Gastroesophageal sphincter (tissue), 3 donors: Measurements from ENCODE around the gene SORCS1.

Source experiments
- POLR2A ChIP-seq, 2 donors: fragments of 450-650 bp; IDR thresholded peaks; one replicate each; pipeline ENCODE4 v1.6.1; 2017; ENCODE audit warnings: antibody characterized with exemption in 2 of 2, mild to moderate bottlenecking in 2 of 2, moderate library complexity in 1 of 2
- POLR2AphosphoS5 ChIP-seq: sonication (generic); formaldehyde crosslinking; IDR thresholded peaks from one replicate; pipeline ENCODE4 v1.6.1; 2017; ENCODE audit warnings: antibody characterized with exemption
- TF ChIP-seq, protein P1 (sequence below), 4 experiments: fragments of 200-600 bp in 2 of 4; fragments of 450-650 bp in 2 of 4; sonication (generic) in 1 of 4; IDR thresholded peaks; one replicate each; pipeline ENCODE4 v1.5.1; 2017 to 2019; ENCODE audit warnings: antibody characterized with exemption in 4 of 4, mild to moderate bottlenecking in 2 of 4, moderate library complexity in 2 of 4

DNA sequence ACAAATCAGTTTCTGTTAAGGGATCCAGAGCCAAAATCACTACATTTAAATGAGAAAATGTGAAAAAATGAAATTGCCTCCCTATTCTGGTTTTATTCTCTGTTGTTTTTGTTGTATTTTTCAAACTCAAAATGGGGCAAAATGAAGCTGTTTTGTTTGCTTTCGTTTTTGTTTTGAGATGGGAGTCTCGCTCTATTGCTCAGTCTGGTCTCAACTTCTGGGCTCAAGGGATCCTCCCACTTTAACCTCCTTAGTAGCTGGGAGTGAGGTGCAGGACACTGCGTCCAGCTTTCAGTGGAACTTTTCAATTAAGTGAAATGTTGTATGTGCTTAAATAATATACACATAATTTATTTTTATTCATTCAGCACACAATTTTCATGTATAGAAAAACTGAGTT, 205.0 kb downstream of the SORCS1 start:
- TF ChIP-seq, protein P1, sequence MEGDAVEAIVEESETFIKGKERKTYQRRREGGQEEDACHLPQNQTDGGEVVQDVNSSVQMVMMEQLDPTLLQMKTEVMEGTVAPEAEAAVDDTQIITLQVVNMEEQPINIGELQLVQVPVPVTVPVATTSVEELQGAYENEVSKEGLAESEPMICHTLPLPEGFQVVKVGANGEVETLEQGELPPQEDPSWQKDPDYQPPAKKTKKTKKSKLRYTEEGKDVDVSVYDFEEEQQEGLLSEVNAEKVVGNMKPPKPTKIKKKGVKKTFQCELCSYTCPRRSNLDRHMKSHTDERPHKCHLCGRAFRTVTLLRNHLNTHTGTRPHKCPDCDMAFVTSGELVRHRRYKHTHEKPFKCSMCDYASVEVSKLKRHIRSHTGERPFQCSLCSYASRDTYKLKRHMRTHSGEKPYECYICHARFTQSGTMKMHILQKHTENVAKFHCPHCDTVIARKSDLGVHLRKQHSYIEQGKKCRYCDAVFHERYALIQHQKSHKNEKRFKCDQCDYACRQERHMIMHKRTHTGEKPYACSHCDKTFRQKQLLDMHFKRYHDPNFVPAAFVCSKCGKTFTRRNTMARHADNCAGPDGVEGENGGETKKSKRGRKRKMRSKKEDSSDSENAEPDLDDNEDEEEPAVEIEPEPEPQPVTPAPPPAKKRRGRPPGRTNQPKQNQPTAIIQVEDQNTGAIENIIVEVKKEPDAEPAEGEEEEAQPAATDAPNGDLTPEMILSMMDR (IDR thresholded peaks at IDR 0.05): no peak
- no peak for TF ChIP-seq POLR2A (IDR thresholded peaks at IDR 0.05)
- TF ChIP-seq POLR2AphosphoS5: no peak
